Measurements from ENCODE around the gene DLG2.

DLG2 gene

GRCh38 chr11:83521647-83522596 is 2105.2 kb downstream of the DLG2 start:
- DNase-seq, result no peak

GRCh38 chr11:83520849-83521248 is 2106.3 kb downstream of the DLG2 start:
- no peak for DNase-seq

- DNase-seq, result no peak
These were observed 2115.5 kb downstream of the DLG2 start for GRCh38 chr11:83511646-83512045.

GRCh38 chr11:83510530-83511460 is 2116.3 kb downstream of the DLG2 start:
- DNase-seq, result no peak

GRCh38 chr11:83508804-83509203 is 2118.3 kb downstream of the DLG2 start:
- no peak for DNase-seq

GRCh38 chr11:83502041-83502440 is 2125.1 kb downstream of the DLG2 start:
- no peak for DNase-seq

- DNase-seq, result no peak
These were observed 2133.2 kb downstream of the DLG2 start for GRCh38 chr11:83493917-83494316.

GRCh38 chr11:83493034-83493433 is 2134.1 kb downstream of the DLG2 start:
- DNase-seq, result no peak

GRCh38 chr11:83483808-83484207 is 2143.3 kb downstream of the DLG2 start:
- DNase-seq, result no peak

GRCh38 chr11:83480811-83481210 is 2146.3 kb downstream of the DLG2 start:
- no peak for DNase-seq

- no peak for DNase-seq
These were observed 2146.9 kb downstream of the DLG2 start for GRCh38 chr11:83480251-83480650.

GRCh38 chr11:83477772-83478171 is 2149.4 kb downstream of the DLG2 start:
- no peak for DNase-seq

GRCh38 chr11:83475760-83476159 is 2151.4 kb downstream of the DLG2 start:
- no peak for DNase-seq

- DNase-seq, result no peak
These were observed 2153.4 kb downstream of the DLG2 start for GRCh38 chr11:83473743-83474142.

GRCh38 chr11:83472806-83473205 is 2154.3 kb downstream of the DLG2 start:
- no peak for DNase-seq

- DNase-seq, result no peak
These were observed 2155.1 kb downstream of the DLG2 start for GRCh38 chr11:83471831-83472727.

GRCh38 chr11:83467837-83468236 is 2159.3 kb downstream of the DLG2 start:
- no peak for DNase-seq

- no peak for DNase-seq
These were observed 2162.8 kb downstream of the DLG2 start for GRCh38 chr11:83464160-83464944.

GRCh38 chr11:83459798-83460197 is 2167.3 kb downstream of the DLG2 start:
- no peak for DNase-seq

- DNase-seq, result no peak
These were observed 2170.6 kb downstream of the DLG2 start for GRCh38 chr11:83456566-83456965.

- DNase-seq, result no peak
These were observed 2171.1 kb downstream of the DLG2 start for GRCh38 chr11:83456075-83456474.

GRCh38 chr11:83455356-83455755 is 2171.8 kb downstream of the DLG2 start:
- DNase-seq, result no peak

Measured in effector CD4-positive, alpha-beta T cell (primary cell).